GM18867 (cell line): ENCODE data around the gene PEG3.

ENCODE experiments used
- ATAC-seq: cut with Tn5 transposase; IDR thresholded peaks from one replicate; pipeline ENCODE4 v1.9.1; 2021; ENCODE audit warnings: mild to moderate bottlenecking, moderate library complexity; ENCODE audit not compliant: unreplicated experiment

The PEG3 gene

GRCh38 chr19:56839652-56840450 is 675 bp downstream of the PEG3 start:
- no peak for ATAC-seq

GRCh38 chr19:56838909-56839651 is 1.4 kb downstream of the PEG3 start:
- ATAC-seq, result no peak

- no peak for ATAC-seq
Measured at GRCh38 chr19:56838024-56838908, 2.3 kb downstream of the PEG3 start.

- ATAC-seq, result no peak
Measured at GRCh38 chr19:56837492-56838023, 3.0 kb downstream of the PEG3 start.

- no peak for ATAC-seq
Measured at GRCh38 chr19:56837004-56837403, 3.5 kb downstream of the PEG3 start.

GRCh38 chr19:56836059-56836458 is 4.5 kb downstream of the PEG3 start:
- no peak for ATAC-seq

GRCh38 chr19:56835401-56835800 is 5.1 kb downstream of the PEG3 start:
- ATAC-seq, result no peak

- no peak for ATAC-seq
Measured at GRCh38 chr19:56834564-56835375, 5.8 kb downstream of the PEG3 start.

GRCh38 chr19:56832352-56832928 is 8.1 kb downstream of the PEG3 start:
- no peak for ATAC-seq

GRCh38 chr19:56831255-56831654 is 9.3 kb downstream of the PEG3 start:
- no peak for ATAC-seq

GRCh38 chr19:56829596-56829995 is 10.9 kb downstream of the PEG3 start:
- ATAC-seq, result no peak

- no peak for ATAC-seq
Measured at GRCh38 chr19:56827708-56828107, 12.8 kb downstream of the PEG3 start.

- ATAC-seq, result no peak
Measured at GRCh38 chr19:56823956-56824355, 16.6 kb downstream of the PEG3 start.

GRCh38 chr19:56823417-56823816 is 17.1 kb downstream of the PEG3 start:
- ATAC-seq, result no peak

GRCh38 chr19:56822755-56823154 is 17.8 kb downstream of the PEG3 start:
- ATAC-seq, result no peak

GRCh38 chr19:56821675-56822074 is 18.9 kb downstream of the PEG3 start:
- no peak for ATAC-seq

- ATAC-seq, result no peak
Measured at GRCh38 chr19:56821209-56821608, 19.3 kb downstream of the PEG3 start.

- no peak for ATAC-seq
Measured at GRCh38 chr19:56819166-56819565, 21.4 kb downstream of the PEG3 start.

GRCh38 chr19:56814656-56815055 is 25.9 kb downstream of the PEG3 start:
- no peak for ATAC-seq

GRCh38 chr19:56813531-56813930 is 27.0 kb downstream of the PEG3 start:
- no peak for ATAC-seq
